Panc1 (cell line): ENCODE measurements around the gene AUH. TPM values are rescaled to one million over a fixed set of nuclear protein-coding genes. Genes with fewer than 3 reads are reported as not detected.

Source experiments
- ATAC-seq: fragments of 200-7000 bp; cut with Tn5 transposase; 2 replicates; pipeline ENCODE4 v1.9.1; 2020; ENCODE audit warnings: mild to moderate bottlenecking, moderate library complexity
- BruUV-seq: library from RNA; stranded (reverse); fragments of 400-500 nt; replicated peaks from 2 replicates; lab custom pipeline; 2021; lab: Mats Ljungman, UMichigan
- CTCF ChIA-PET: fragments of 300-600 bp; sonication (Branson Sonifier 250); formaldehyde crosslinking; loops from one replicate; lab custom pipeline; 2022; ENCODE audit warnings: antibody characterized with exemption; lab: Charles Lee
- POLR2A ChIA-PET: fragments of 300-600 bp; sonication (Branson Sonifier 250); formaldehyde crosslinking; loops from one replicate; lab custom pipeline; 2022; ENCODE audit warnings: antibody characterized with exemption; lab: Charles Lee
- DNase-seq: peaks from one replicate; pipeline ENCODE4 v3.0.0-alpha.2; 2010; ENCODE audit warnings: low read depth, low spot score
- H3K27ac ChIP-seq: 2 replicates; pipeline ENCODE4 v1.5.1; 2011; ENCODE audit warnings: mild to moderate bottlenecking, low read length, inconsistent platforms
- H3K27me3 ChIP-seq: fragments of 200-500 bp; sonication (Bioruptor generic); 2 replicates; pipeline ENCODE4 v1.6.0; 2014; ENCODE audit warnings: low read length, inconsistent platforms; ENCODE audit not compliant: control insufficient read depth, insufficient read depth
- H3K36me3 ChIP-seq: fragments of 200-500 bp; sonication (Bioruptor generic); 2 replicates; pipeline ENCODE4 v1.5.1; 2014; ENCODE audit warnings: inconsistent platforms, mild to moderate bottlenecking, low read length, moderate library complexity; ENCODE audit not compliant: control insufficient read depth, insufficient read depth
- H3K4me1 ChIP-seq: 2 replicates; pipeline ENCODE4 v1.5.1; 2011; ENCODE audit warnings: inconsistent platforms, mild to moderate bottlenecking, low read length, moderate library complexity; ENCODE audit not compliant: control insufficient read depth, insufficient read depth
- H3K4me3 ChIP-seq, 2 experiments: 2 replicates each; pipeline ENCODE4 v1.5.1; 2011 to 2012; ENCODE audit warnings: low read depth in 2 of 2, low read length in 2 of 2, mild to moderate bottlenecking in 2 of 2, inconsistent platforms in 1 of 2, moderate library complexity in 1 of 2
- H3K9me3 ChIP-seq: fragments of 200-500 bp; sonication (Bioruptor generic); 2 replicates; pipeline ENCODE4 v1.5.1; 2014; ENCODE audit warnings: low read depth, mild to moderate bottlenecking, inconsistent platforms, low read length, moderate library complexity; ENCODE audit not compliant: control insufficient read depth, insufficient read depth
- CTCF ChIP-seq: fragments of 450-650 bp; IDR thresholded peaks from 2 replicates; pipeline ENCODE4 v1.5.1; 2017; ENCODE audit warnings: mild to moderate bottlenecking
- POLR2AphosphoS5 ChIP-seq: IDR thresholded peaks from 2 replicates; pipeline ENCODE4 v1.6.1; 2012; ENCODE audit warnings: mild to moderate bottlenecking, low read depth, low read length, moderate library complexity
- REST ChIP-seq, 2 experiments: IDR thresholded peaks; 2 replicates each; pipeline ENCODE4 v1.6.1; 2011 to 2012; ENCODE audit warnings: low read depth in 2 of 2, control low read depth in 1 of 2, low read length in 1 of 2, mild to moderate bottlenecking in 1 of 2, moderate library complexity in 1 of 2; ENCODE audit not compliant: insufficient read depth in 1 of 2
- SIN3A ChIP-seq: IDR thresholded peaks from 2 replicates; pipeline ENCODE4 v1.6.1; 2012; ENCODE audit warnings: low read depth, mild to moderate bottlenecking, low read length, moderate library complexity, borderline replicate concordance; ENCODE audit not compliant: insufficient read depth
- TCF7L2 ChIP-seq: IDR thresholded peaks from 2 replicates; pipeline ENCODE4 v1.6.1; 2011; ENCODE audit warnings: mild to moderate bottlenecking, low read depth, low read length, inconsistent platforms
- in situ Hi-C: cut with HindIII; loops from 2 replicates; pipeline ENCODE4 v1.10.0; 2016; ENCODE audit warnings: low sequenced_read_pairs, low pct_unique_long_range_greater_than_20kb
- intact Hi-C: fragments of 100-400 bp; cut with micrococcal nuclease; formaldehyde crosslinking; loops from one replicate; pipeline ENCODE4 v1.10.0; 2022; ENCODE audit not compliant: unreplicated experiment
- total RNA-seq: library from RNA; stranded (reverse); gene quantifications from one replicate; pipeline ENCODE4 v1.2.1, GENCODE V29; 2021; ENCODE audit not compliant: unreplicated experiment

Gene AUH
- total RNA-seq, 1 experiment from 2014 or later, result 7.7 TPM

GRCh38 chr9:91364702-91365101 lies 3.0 kb upstream of the AUH start:
- TF ChIP-seq POLR2AphosphoS5 (no peak), REST (IDR thresholded peaks at IDR 0.05; ENCODE audit: insufficient read depth in 1 of 2, low read depth in 2 of 2, low read length in 1 of 2) (no peak), CTCF (no peak), SIN3A (no peak), TCF7L2 (no peak)
- Histone ChIP-seq H3K27ac (no peak overlapping the region), H3K27me3 (no peaks in the 10 kb centered on the region), H3K36me3 (peaks cover 7% of the 10 kb centered on the region; the same call in 1 of the 2 replicates), H3K9me3 (no peaks in the 10 kb centered on the region), H3K4me3 (no peak overlapping the region), H3K4me1 (peaks cover 5% of the 10 kb centered on the region)
- BruUV-seq, result no TSS peak
- DNase-seq (no peak), ATAC-seq (no peak)
- in situ Hi-C loops (no loop called here), intact Hi-C loops (no loop called here)
- ChIA-PET CTCF (no interaction called here), POLR2A (no interaction called here)

DNA sequence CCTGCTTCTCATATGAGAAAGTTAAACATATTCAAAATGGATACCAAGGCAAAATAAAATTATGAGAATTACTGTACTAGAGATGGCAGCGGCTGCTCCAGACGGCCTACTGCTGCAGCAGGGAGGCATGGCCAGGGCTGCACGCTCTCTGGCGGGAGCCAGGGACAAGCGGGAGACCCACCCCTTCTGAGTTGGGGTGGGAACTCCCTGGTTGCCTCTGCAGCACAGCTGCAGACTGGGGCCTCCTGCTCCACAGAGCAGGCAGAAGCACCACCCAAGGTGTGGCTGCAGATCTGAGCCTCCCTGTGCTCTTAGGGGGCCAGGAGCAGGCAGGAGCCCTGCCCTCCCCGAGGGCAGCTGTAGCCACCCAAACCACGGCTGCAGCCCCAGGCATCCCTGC lies 2.3 kb upstream of the AUH start:
- DNase-seq (no peak), ATAC-seq (no peak)
- ChIA-PET POLR2A (no interaction called here), CTCF (no interaction called here)
- intact Hi-C loops (no loop called here), in situ Hi-C loops (no loop called here)
- no peaks in the 10 kb centered on the region for H3K9me3 ChIP-seq
- no TSS peak for BruUV-seq
- H3K36me3 ChIP-seq, result peaks cover 7% of the 10 kb centered on the region; the same call in 1 of the 2 replicates
- TF ChIP-seq CTCF, result no peak
- no peak for TF ChIP-seq REST (IDR thresholded peaks at IDR 0.05; ENCODE audit: insufficient read depth in 1 of 2, low read depth in 2 of 2, low read length in 1 of 2)
- TF ChIP-seq TCF7L2, result no peak
- no peak for TF ChIP-seq POLR2AphosphoS5
- no peak for TF ChIP-seq SIN3A
- H3K4me1 ChIP-seq, result peaks cover 5% of the 10 kb centered on the region
- H3K27me3 ChIP-seq, result no peaks in the 10 kb centered on the region
- no peak overlapping the region for H3K27ac ChIP-seq
- no peak overlapping the region for H3K4me3 ChIP-seq
